SK-N-SH (cell line): Measurements from ENCODE around the gene PTPRG. TPM values are rescaled to one million over a fixed set of nuclear protein-coding genes. Genes with fewer than 3 reads are reported as not detected.
A peak's percentile ranks its signal among the peaks of the same experiment; 100 is the strongest.

Experiments used
- CTCF ChIA-PET: fragments of 300-600, 350-600 bp; formaldehyde crosslinking; extraction: SDS; loops from one replicate; lab custom pipeline; 2021; lab: Yijun Ruan, JAX
- POLR2A ChIA-PET: fragments of 350-600 bp; sonication (Branson Sonifier 250); formaldehyde crosslinking; extraction: SDS; loops from one replicate; lab custom pipeline; 2020; ENCODE audit warnings: antibody characterized with exemption, inconsistent platforms; lab: Yijun Ruan, JAX
- DNase-seq: peaks from one replicate; pipeline ENCODE4 v3.0.0; 2012
- H2AFZ ChIP-seq: fragments of 200-600 bp; sonication (generic); 2 replicates; pipeline ENCODE4 v1.8.1; 2016; ENCODE audit warnings: antibody characterized with exemption, mild to moderate bottlenecking, low read depth
- H3F3A ChIP-seq: fragments of 200-600 bp; sonication (generic); replicated peaks from 2 replicates; pipeline ENCODE3; 2016; ENCODE audit warnings: antibody characterized with exemption, mild to moderate bottlenecking; ENCODE audit not compliant: insufficient read depth
- H3K27ac ChIP-seq, 2 experiments: fragments of 200-500 bp in 1 of 2; fragments of 200-600 bp in 1 of 2; sonication (Bioruptor generic) in 1 of 2; sonication (generic), shearing (Covaris generic) in 1 of 2; 2 replicates each; pipeline versions ENCODE4 v1.5.1 to v1.6.1; 2014 to 2016; ENCODE audit warnings: low read depth in 2 of 2, inconsistent platforms in 1 of 2, low read length in 1 of 2, mild to moderate bottlenecking in 1 of 2, mixed read lengths in 1 of 2
- H3K27me3 ChIP-seq: fragments of 200-600 bp; sonication (generic), shearing (Covaris generic); 2 replicates; pipeline ENCODE4 v1.6.1; 2016; ENCODE audit warnings: mixed run types; ENCODE audit not compliant: insufficient read depth
- H3K36me3 ChIP-seq, 2 experiments: fragments of 200-500 bp in 1 of 2; fragments of 200-600 bp in 1 of 2; sonication (Bioruptor generic) in 1 of 2; sonication (generic) in 1 of 2; replicated peaks in 1 of 2; 2 replicates each; pipeline versions ENCODE3 to v1.5.1; 2014 to 2016; ENCODE audit warnings: low read length in 1 of 2, mild to moderate bottlenecking in 1 of 2; ENCODE audit not compliant: insufficient read depth in 2 of 2, control insufficient read depth in 1 of 2
- H3K4me1 ChIP-seq, 2 experiments: fragments of 200-500 bp in 1 of 2; fragments of 200-600 bp in 1 of 2; sonication (Bioruptor generic) in 1 of 2; sonication (generic), shearing (Covaris generic) in 1 of 2; 2 replicates each; pipeline versions ENCODE4 v1.5.1 to v1.6.1; 2014 to 2016; ENCODE audit warnings: low read depth in 1 of 2, low read length in 1 of 2, mixed run types in 1 of 2; ENCODE audit not compliant: insufficient read depth in 2 of 2, control insufficient read depth in 1 of 2
- H3K4me2 ChIP-seq: fragments of 200-600 bp; sonication (generic), shearing (Covaris generic); 2 replicates; pipeline ENCODE4 v1.6.1; 2017; ENCODE audit warnings: mixed run types
- H3K4me3 ChIP-seq, 2 experiments: fragments of 200-500 bp in 1 of 2; fragments of 200-600 bp in 1 of 2; sonication (Bioruptor generic) in 1 of 2; sonication (generic), shearing (Covaris generic) in 1 of 2; 2 replicates each; pipeline versions ENCODE4 v1.5.1 to v1.8.1; 2014 to 2016; ENCODE audit warnings: low read depth in 2 of 2, inconsistent platforms in 1 of 2, low read length in 1 of 2, mild to moderate bottlenecking in 1 of 2, mixed read lengths in 1 of 2, moderate library complexity in 1 of 2
- H3K79me2 ChIP-seq: fragments of 200-600 bp; sonication (generic); 2 replicates; pipeline ENCODE4 v1.8.1; 2017; ENCODE audit warnings: mild to moderate bottlenecking; ENCODE audit not compliant: insufficient read depth
- H3K9ac ChIP-seq: fragments of 200-600 bp; sonication (generic); 2 replicates; pipeline ENCODE4 v1.6.1; 2017; ENCODE audit warnings: mixed run types
- H3K9me2 ChIP-seq: fragments of 200-600 bp; sonication (generic); 2 replicates; pipeline ENCODE4 v1.6.1; 2017; ENCODE audit warnings: mixed run types
- H3K9me3 ChIP-seq: fragments of 200-600 bp; sonication (generic); 2 replicates; pipeline ENCODE4 v1.6.1; 2017; ENCODE audit warnings: mixed run types, mild to moderate bottlenecking, moderate library complexity
- H4K20me1 ChIP-seq: fragments of 200-600 bp; sonication (generic); 2 replicates; pipeline ENCODE4 v1.6.1; 2017; ENCODE audit warnings: mild to moderate bottlenecking, mixed run types; ENCODE audit not compliant: insufficient read depth
- EP300 ChIP-seq, 2 experiments: IDR thresholded peaks; 2 replicates each; pipeline versions ENCODE4 v1.4.0 to v1.6.1; 2012; ENCODE audit warnings: borderline replicate concordance in 1 of 2, low read depth in 1 of 2, low read length in 1 of 2
- EZH2phosphoT487 ChIP-seq: fragments of 200-600 bp; sonication (generic); IDR thresholded peaks from 2 replicates; pipeline ENCODE4 v1.6.1; 2017; ENCODE audit warnings: low read depth, mixed run types, mild to moderate bottlenecking, antibody characterized with exemption, moderate library complexity, borderline replicate concordance
- GATA2 ChIP-seq: sonication (generic); formaldehyde crosslinking; IDR thresholded peaks from 2 replicates; pipeline ENCODE4 v1.5.0; 2020; ENCODE audit warnings: mild to moderate bottlenecking, missing genetic modification reagents
- MEF2A ChIP-seq: IDR thresholded peaks from 2 replicates; pipeline ENCODE4 v1.4.0; 2012; ENCODE audit warnings: low read depth, borderline replicate concordance
- MXI1 ChIP-seq: IDR thresholded peaks from 2 replicates; pipeline ENCODE4 v1.6.1; 2012; ENCODE audit warnings: mild to moderate bottlenecking, low read depth, low read length, improper control_type of control experiment
- NFIC ChIP-seq: IDR thresholded peaks from 2 replicates; pipeline ENCODE4 v1.4.0; 2012; ENCODE audit warnings: borderline replicate concordance
- PBX3 ChIP-seq: IDR thresholded peaks from 2 replicates; pipeline ENCODE4; 2012
- POLR2AphosphoS5 ChIP-seq: IDR thresholded peaks from 2 replicates; pipeline ENCODE4 v1.6.1; 2012; ENCODE audit warnings: low read depth, low read length
- RAD21 ChIP-seq: IDR thresholded peaks from 2 replicates; pipeline ENCODE4 v1.6.1; 2012; ENCODE audit warnings: mild to moderate bottlenecking, low read length
- RCOR1 ChIP-seq: fragments of 150-350 bp; IDR thresholded peaks from 2 replicates; pipeline ENCODE4 v1.6.1; 2017; ENCODE audit warnings: antibody characterized with exemption, low read length
- RFX5 ChIP-seq: IDR thresholded peaks from 2 replicates; pipeline ENCODE4 v1.6.1; 2012; ENCODE audit warnings: mild to moderate bottlenecking, improper control_type of control experiment, low read length
- SMC3 ChIP-seq: IDR thresholded peaks from 2 replicates; pipeline ENCODE4 v1.6.1; 2012; ENCODE audit warnings: low read depth, low read length, improper control_type of control experiment
- TCF12 ChIP-seq: IDR thresholded peaks from 2 replicates; pipeline ENCODE4 v1.4.0; 2012
- WGBS: methylation state at CpG from one replicate; pipeline ENCODE4 v1.1.6; 2017; ENCODE audit warnings: low lambda C conversion rate; 5-methylcytosine and 5-hydroxymethylcytosine counted together
- polyA plus RNA-seq, 3 experiments: library from polyadenylated mRNA; depleted of rRNA; stranded (reverse); fragments of >200 nt; gene quantifications; 2 replicates each; pipeline ENCODE4 v1.2.3, GENCODE V29; 2012
- TF ChIP-seq, protein P1 (sequence below): fragments of 150-350 bp; IDR thresholded peaks from 2 replicates; pipeline ENCODE4 v1.6.1; 2017; ENCODE audit warnings: antibody characterized with exemption, low read length, low read depth, borderline replicate concordance
- TF ChIP-seq, protein P2 (sequence below): fragments of 150-350 bp; IDR thresholded peaks from 2 replicates; pipeline ENCODE4 v1.6.1; 2016; ENCODE audit warnings: mild to moderate bottlenecking, low read depth, low read length

The PTPRG gene
- polyA plus RNA-seq, 1 of the 3 experiments (the other 2 are of a cell fraction), result 14.1 TPM

- POLR2A ChIA-PET, result no interaction called here
These were observed 64.1 kb downstream of the PTPRG start for GRCh38 chr3:61625429-61625828.

DNA sequence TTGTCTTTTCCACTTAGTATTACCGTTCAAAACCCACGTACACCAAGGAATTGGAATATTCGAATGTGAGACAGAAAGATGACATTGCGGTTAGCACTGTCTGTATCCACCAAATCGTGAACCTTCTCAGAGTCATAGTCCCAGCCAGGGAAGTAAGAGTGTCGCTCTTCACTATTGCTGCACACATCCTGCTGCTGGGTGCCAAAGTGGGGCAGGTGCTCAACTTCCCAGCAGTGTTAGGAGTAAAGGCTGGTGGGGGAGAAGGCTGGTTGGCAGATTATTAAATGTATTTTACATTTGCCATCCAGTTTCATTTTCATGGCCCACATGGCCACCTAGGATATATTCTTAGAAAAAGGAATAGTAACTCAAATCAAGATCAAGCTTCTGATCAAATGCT is 65.1 kb downstream of the PTPRG start:
- peak overlapping the region; percentile 40; the same call in 1 of the 2 replicates for H3K9ac ChIP-seq
- peak overlapping the region; percentile 27; the same call in 1 of the 2 replicates for H3K4me2 ChIP-seq
- peaks cover 41% of the 10 kb centered on the region for H3K79me2 ChIP-seq
- peaks cover 2 to 29% of the 10 kb centered on the region in 2 experiments; a peak in 3 of 4 replicates for H3K4me1 ChIP-seq
- H3F3A ChIP-seq, result peaks cover 23% of the 10 kb centered on the region
- H4K20me1 ChIP-seq, result no peaks in the 10 kb centered on the region
- H3K4me3 ChIP-seq, result no peak overlapping the region
- no peaks in the 10 kb centered on the region for H3K9me3 ChIP-seq
- H2AFZ ChIP-seq, result no peak overlapping the region
- peak overlapping the region; percentile 85 to 90; a peak in 3 of 4 replicates for H3K27ac ChIP-seq
- ChIA-PET CTCF (no interaction called here), POLR2A (no interaction called here)
- no peaks in the 10 kb centered on the region for H3K27me3 ChIP-seq
- no peak for DNase-seq
- 84% methylated on average over 6 of the region's 6 CpGs for WGBS
- H3K36me3 ChIP-seq, result no peaks in the 10 kb centered on the region
- TF ChIP-seq MXI1, result no peak
- H3K9me2 ChIP-seq, result no peaks in the 10 kb centered on the region

More at GRCh38 chr3:61625429-61625828, 64.1 kb downstream of the PTPRG start:
- 89% methylated on average over 7 of the region's 7 CpGs for WGBS
- Histone ChIP-seq H3K4me2 (no peak overlapping the region), H3K36me3 (no peaks in the 10 kb centered on the region), H3K4me1 (peaks cover 2 to 29% of the 10 kb centered on the region in 2 experiments; a peak in 3 of 4 replicates), H3F3A (peaks cover 18% of the 10 kb centered on the region), H3K27me3 (no peaks in the 10 kb centered on the region), H3K9me2 (no peaks in the 10 kb centered on the region), H3K4me3 (no peak overlapping the region), H3K9me3 (no peaks in the 10 kb centered on the region), H3K27ac (no peak overlapping the region), H2AFZ (no peak overlapping the region), H3K79me2 (peaks cover 36% of the 10 kb centered on the region), H3K9ac (no peak overlapping the region)
- no peak for DNase-seq
- CTCF ChIA-PET, result no interaction called here
- TF ChIP-seq PBX3 (no peak), SMC3 (no peak), TCF12 (no peak), GATA2 (CRISPR knock-in tag) (no peak), NFIC (no peak), EP300 (IDR thresholded peaks at IDR 0.05; ENCODE audit: borderline replicate concordance in 1 of 2, low read depth in 1 of 2, low read length in 1 of 2) (no peak), RCOR1 (no peak), POLR2AphosphoS5 (no peak), MXI1 (no peak), MEF2A (no peak), RFX5 (no peak), EZH2phosphoT487 (no peak), RAD21 (no peak)
- TF ChIP-seq, protein P1, sequence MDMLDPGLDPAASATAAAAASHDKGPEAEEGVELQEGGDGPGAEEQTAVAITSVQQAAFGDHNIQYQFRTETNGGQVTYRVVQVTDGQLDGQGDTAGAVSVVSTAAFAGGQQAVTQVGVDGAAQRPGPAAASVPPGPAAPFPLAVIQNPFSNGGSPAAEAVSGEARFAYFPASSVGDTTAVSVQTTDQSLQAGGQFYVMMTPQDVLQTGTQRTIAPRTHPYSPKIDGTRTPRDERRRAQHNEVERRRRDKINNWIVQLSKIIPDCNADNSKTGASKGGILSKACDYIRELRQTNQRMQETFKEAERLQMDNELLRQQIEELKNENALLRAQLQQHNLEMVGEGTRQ, result no peak
- TF ChIP-seq, protein P2, sequence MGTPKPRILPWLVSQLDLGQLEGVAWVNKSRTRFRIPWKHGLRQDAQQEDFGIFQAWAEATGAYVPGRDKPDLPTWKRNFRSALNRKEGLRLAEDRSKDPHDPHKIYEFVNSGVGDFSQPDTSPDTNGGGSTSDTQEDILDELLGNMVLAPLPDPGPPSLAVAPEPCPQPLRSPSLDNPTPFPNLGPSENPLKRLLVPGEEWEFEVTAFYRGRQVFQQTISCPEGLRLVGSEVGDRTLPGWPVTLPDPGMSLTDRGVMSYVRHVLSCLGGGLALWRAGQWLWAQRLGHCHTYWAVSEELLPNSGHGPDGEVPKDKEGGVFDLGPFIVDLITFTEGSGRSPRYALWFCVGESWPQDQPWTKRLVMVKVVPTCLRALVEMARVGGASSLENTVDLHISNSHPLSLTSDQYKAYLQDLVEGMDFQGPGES, result no peak
- TF ChIP-seq, all 33 proteins: peak for 0
- no peaks in the 10 kb centered on the region for H4K20me1 ChIP-seq
